H1 (cell line): ENCODE results near the gene TNFSF4. TPM values are rescaled to one million over a fixed set of nuclear protein-coding genes. Genes with fewer than 3 reads are reported as not detected.

Experiments
- ATF2 ChIP-seq: IDR thresholded peaks from 2 replicates; pipeline ENCODE4 v1.6.1; 2012; ENCODE audit warnings: low read length, inconsistent platforms
- CHD1 ChIP-seq: IDR thresholded peaks from 2 replicates; pipeline ENCODE4 v1.6.1; 2012; ENCODE audit warnings: low read depth, low read length, improper control_type of control experiment
- KDM4A ChIP-seq: IDR thresholded peaks from one replicate; pipeline ENCODE4 v1.7.1; 2012; ENCODE audit warnings: low read depth, mild to moderate bottlenecking, moderate library complexity, low read length, inconsistent platforms; ENCODE audit not compliant: severe bottlenecking
- TAF1 ChIP-seq: IDR thresholded peaks from 2 replicates; pipeline ENCODE4 v1.6.1; 2011; ENCODE audit warnings: mild to moderate bottlenecking, low read depth, low read length
- polyA plus RNA-seq, 7 experiments: library from polyadenylated mRNA; depleted of rRNA in 3 of 7; stranded (reverse) in 5 of 7; unstranded in 2 of 7; fragments of >200 nt in 5 of 7; fragments of 200-250 nt in 2 of 7; gene quantifications; 1 replicate in 5 of 7; 2 replicates in 1 of 7; 4 replicates in 1 of 7; pipeline versions ENCODE4 v1.2.1 to v1.2.3, GENCODE V29; 2011 to 2013; ENCODE audit warnings: missing spikeins in 2 of 7, mixed read lengths in 2 of 7
- total RNA-seq: library from RNA; stranded (reverse); fragmentation: NEBNext Ultra II Directional; extraction: Animal tissue kit (Norgen Biotek cat#: 25700); gene quantifications from 2 replicates; pipeline ENCODE4 v1.2.1, GENCODE V29; 2021

The TNFSF4 gene
- total and polyA plus RNA-seq, 2 of the 8 experiments (the other 6 are each of a cell fraction or from before 2014, with no cell fraction given) = 0.54 to 0.63 TPM

- TF ChIP-seq ATF2 (no peak), TAF1 (no peak), CHD1 (no peak), KDM4A (no peak)
Observed at GRCh38 chr1:173148545-173148944, 58.6 kb downstream of the TNFSF4 start (continued).
